Measurements from ENCODE around the gene SPEG. TPM values are rescaled to one million over a fixed set of nuclear protein-coding genes. Genes with fewer than 3 reads are reported as not detected.

Gene SPEG
- total RNA-seq, 1 experiment from 2014 or later, result 56.6 TPM

DNA sequence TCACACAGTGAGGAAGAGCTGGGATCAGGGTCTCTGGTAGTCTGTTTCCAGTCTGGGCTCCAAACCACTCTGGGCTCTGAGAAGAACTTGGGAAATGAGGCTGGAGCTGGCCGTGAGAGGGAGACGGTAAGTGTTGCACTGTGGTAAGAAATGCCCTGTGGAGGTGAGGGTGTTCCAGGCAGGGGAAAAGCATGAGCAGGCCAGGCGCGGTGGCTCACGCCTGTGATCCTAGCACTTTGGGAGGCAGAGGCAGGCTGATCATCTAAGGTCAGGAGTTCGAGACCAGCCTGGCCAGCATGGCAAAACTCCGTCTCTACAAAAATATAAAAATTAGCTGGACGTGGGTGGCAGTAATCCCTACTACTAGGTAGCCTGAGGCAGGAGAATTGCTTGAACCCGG, 30.8 kb upstream of the SPEG start:
- ChIA-PET RAD21 (ENCODE audit: low non-redundant PET in 1 of 2, low total read pairs in 2 of 2, uncharacterized antibody in 2 of 2, unreplicated experiment in 2 of 2) (interaction anchor here (1.3 to 1.9 kb wide), 3 partner anchors 117 to 126 kb away, joined by 8 to 20 read pairs (median 17); no protein-coding TSS in a partner anchor), POLR2A (interaction anchor here (1.0 to 1.6 kb wide), 2 partner anchors 16 to 30 kb away, joined by 4 read pairs; partner anchors contain the start of gene DNPEP)
- BruUV-seq (replicated peaks), result no TSS peak

DNA sequence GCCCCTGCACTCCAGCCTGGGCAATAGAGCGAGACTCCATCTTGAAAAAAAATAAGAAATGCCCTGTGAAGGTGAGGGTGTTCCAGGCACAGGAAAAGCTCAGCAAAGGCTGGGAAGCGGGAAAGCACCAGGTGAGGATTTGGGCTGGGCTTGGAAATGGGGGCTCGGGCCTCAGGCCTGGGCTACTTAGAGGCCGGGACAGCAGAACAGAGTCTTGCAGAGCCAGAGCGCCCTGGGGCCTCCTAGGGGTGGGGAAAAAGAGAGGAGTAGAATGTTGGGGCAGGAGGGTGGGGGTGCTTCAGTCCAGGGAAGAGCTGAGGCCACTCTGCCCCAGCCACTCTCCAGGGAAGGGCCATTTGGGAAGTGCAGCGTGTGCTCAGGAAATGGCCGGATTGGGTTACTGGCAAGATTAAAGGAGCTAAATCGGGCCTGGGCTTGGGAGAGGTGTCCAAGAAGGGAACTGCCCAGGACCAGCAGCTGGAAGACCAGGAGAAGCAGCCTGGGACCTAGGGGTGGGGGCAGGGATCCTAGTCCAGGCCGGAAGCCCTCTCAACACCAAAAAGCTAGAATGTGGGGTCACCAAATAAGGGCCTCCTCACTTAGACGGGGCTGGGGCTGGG, 30.2 kb upstream of the SPEG start:
- ChIA-PET POLR2A (interaction anchor here (0.6 kb wide), 1 partner anchor 72 kb away, joined by 3 read pairs; no protein-coding TSS in a partner anchor), RAD21 (ENCODE audit: low non-redundant PET in 1 of 2, low total read pairs in 2 of 2, uncharacterized antibody in 2 of 2, unreplicated experiment in 2 of 2) (interaction anchor here (0.7 to 1.9 kb wide), 3 partner anchors 94 to 126 kb away, joined by 3 to 17 read pairs (median 4); partner anchors contain the start of gene GMPPA (in 1 of the 2)), CTCF (interaction anchor here (0.6 to 4.7 kb wide), 9 partner anchors 16 to 127 kb away, joined by 3 to 109 read pairs (median 6); partner anchors contain the start of genes DNPEP and GMPPA)
- Histone ChIP-seq H3K4me1 (ENCODE audit: control insufficient read depth in 1 of 2, insufficient read depth in 2 of 2, low read length in 2 of 2) (peaks cover 10 to 45% of the 10 kb centered on the region in 2 experiments), H3K9me2 (ENCODE audit: insufficient read depth) (no peaks in the 10 kb centered on the region), H4K20me1 (ENCODE audit: insufficient read depth) (no peaks in the 10 kb centered on the region), H3K4me3 (replicated peaks in 1 of 2; ENCODE audit: low read depth in 1 of 2, low read length in 2 of 2) (no peak overlapping the region), H2AFZ (ENCODE audit: low read depth, low read length, poor library complexity, severe bottlenecking) (no peak overlapping the region), H3K79me2 (ENCODE audit: insufficient read depth, low read length) (no peaks in the 10 kb centered on the region), H3K4me2 (ENCODE audit: low read length) (no peak overlapping the region), H3K36me3 (ENCODE audit: control insufficient read depth in 1 of 2, insufficient read depth in 2 of 2, low read length in 2 of 2) (no peaks in the 10 kb centered on the region), H3K27me3 (ENCODE audit: insufficient read depth, low read length) (no peaks in the 10 kb centered on the region), H3K9me3 (ENCODE audit: control insufficient read depth in 1 of 2, insufficient read depth in 1 of 2, low read depth in 1 of 2, low read length in 2 of 2) (no peaks in the 10 kb centered on the region), H3K27ac (ENCODE audit: low read depth, low read length) (no peak overlapping the region; the same call in 1 of the 2 replicates), H3K9ac (ENCODE audit: low read length) (no peak overlapping the region)
- no peak for ATAC-seq
- no TSS peak for BruUV-seq (replicated peaks)
- intact Hi-C loops (cut with micrococcal nuclease), result loop anchor here (10.0 kb wide), 1 partner anchor 240 kb away; no protein-coding TSS in a partner anchor
- no peak for DNase-seq (ENCODE audit: low read depth, low spot score)
- TF ChIP-seq ZNF274 (IDR thresholded peaks at IDR 0.05; ENCODE audit: low read depth, low read length) (no peak), FOSL1 (IDR thresholded peaks at IDR 0.05; ENCODE audit: low read depth) (no peak), SIN3A (IDR thresholded peaks at IDR 0.05; ENCODE audit: low read depth) (no peak), YY1 (IDR thresholded peaks at IDR 0.05; ENCODE audit: extremely low read depth, insufficient replicate concordance, low read depth, low read length) (no peak), EZH2 (IDR thresholded peaks at IDR 0.05) (no peak), JUND (IDR thresholded peaks at IDR 0.05) (no peak), SRF (IDR thresholded peaks at IDR 0.05; ENCODE audit: low read depth) (no peak)
- TF ChIP-seq, protein P1, sequence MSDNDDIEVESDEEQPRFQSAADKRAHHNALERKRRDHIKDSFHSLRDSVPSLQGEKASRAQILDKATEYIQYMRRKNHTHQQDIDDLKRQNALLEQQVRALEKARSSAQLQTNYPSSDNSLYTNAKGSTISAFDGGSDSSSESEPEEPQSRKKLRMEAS (IDR thresholded peaks at IDR 0.05), result no peak
- TF ChIP-seq, protein P2, sequence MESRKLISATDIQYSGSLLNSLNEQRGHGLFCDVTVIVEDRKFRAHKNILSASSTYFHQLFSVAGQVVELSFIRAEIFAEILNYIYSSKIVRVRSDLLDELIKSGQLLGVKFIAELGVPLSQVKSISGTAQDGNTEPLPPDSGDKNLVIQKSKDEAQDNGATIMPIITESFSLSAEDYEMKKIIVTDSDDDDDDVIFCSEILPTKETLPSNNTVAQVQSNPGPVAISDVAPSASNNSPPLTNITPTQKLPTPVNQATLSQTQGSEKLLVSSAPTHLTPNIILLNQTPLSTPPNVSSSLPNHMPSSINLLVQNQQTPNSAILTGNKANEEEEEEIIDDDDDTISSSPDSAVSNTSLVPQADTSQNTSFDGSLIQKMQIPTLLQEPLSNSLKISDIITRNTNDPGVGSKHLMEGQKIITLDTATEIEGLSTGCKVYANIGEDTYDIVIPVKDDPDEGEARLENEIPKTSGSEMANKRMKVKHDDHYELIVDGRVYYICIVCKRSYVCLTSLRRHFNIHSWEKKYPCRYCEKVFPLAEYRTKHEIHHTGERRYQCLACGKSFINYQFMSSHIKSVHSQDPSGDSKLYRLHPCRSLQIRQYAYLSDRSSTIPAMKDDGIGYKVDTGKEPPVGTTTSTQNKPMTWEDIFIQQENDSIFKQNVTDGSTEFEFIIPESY (IDR thresholded peaks at IDR 0.05; ENCODE audit: extremely low read depth, insufficient replicate concordance, low read length), result no peak

More for the DNA sequence above, 30.8 kb upstream of the SPEG start:
- Histone ChIP-seq H3K27me3 (ENCODE audit: insufficient read depth, low read length) (no peaks in the 10 kb centered on the region), H3K9ac (ENCODE audit: low read length) (no peak overlapping the region), H3K4me2 (ENCODE audit: low read length) (no peak overlapping the region), H2AFZ (ENCODE audit: low read depth, low read length, poor library complexity, severe bottlenecking) (peak overlapping the region; percentile 95), H3K36me3 (ENCODE audit: control insufficient read depth in 1 of 2, insufficient read depth in 2 of 2, low read length in 2 of 2) (no peaks in the 10 kb centered on the region), H4K20me1 (ENCODE audit: insufficient read depth) (no peaks in the 10 kb centered on the region), H3K9me3 (ENCODE audit: control insufficient read depth in 1 of 2, insufficient read depth in 1 of 2, low read depth in 1 of 2, low read length in 2 of 2) (no peaks in the 10 kb centered on the region), H3K27ac (ENCODE audit: low read depth, low read length) (no peak overlapping the region), H3K4me3 (replicated peaks in 1 of 2; ENCODE audit: low read depth in 1 of 2, low read length in 2 of 2) (no peak overlapping the region), H3K4me1 (ENCODE audit: control insufficient read depth in 1 of 2, insufficient read depth in 2 of 2, low read length in 2 of 2) (peaks cover 15 to 50% of the 10 kb centered on the region in 2 experiments), H3K9me2 (ENCODE audit: insufficient read depth) (no peaks in the 10 kb centered on the region), H3K79me2 (ENCODE audit: insufficient read depth, low read length) (no peaks in the 10 kb centered on the region)
- CTCF ChIA-PET, result interaction anchor here (0.7 to 4.7 kb wide), 13 partner anchors 12 to 128 kb away, joined by 3 to 109 read pairs (median 4); partner anchors contain the start of genes DNPEP and GMPPA
- intact Hi-C loops (cut with micrococcal nuclease), result loop anchor here (1.0 to 10.0 kb wide), 4 partner anchors 31 to 241 kb away; partner anchors contain the start of gene SPEG
- ATAC-seq (no peak), DNase-seq (ENCODE audit: low read depth, low spot score) (no peak)
- no peak for TF ChIP-seq FOSL1 (IDR thresholded peaks at IDR 0.05; ENCODE audit: low read depth)
- TF ChIP-seq SIN3A (IDR thresholded peaks at IDR 0.05; ENCODE audit: low read depth), result no peak
- TF ChIP-seq YY1 (IDR thresholded peaks at IDR 0.05; ENCODE audit: extremely low read depth, insufficient replicate concordance, low read depth, low read length), result no peak
- TF ChIP-seq CEBPB (IDR thresholded peaks at IDR 0.05; ENCODE audit: low read depth), result no peak
- TF ChIP-seq POLR2A (IDR thresholded peaks at IDR 0.05; ENCODE audit: borderline replicate concordance, extremely low read depth, insufficient read depth, insufficient read length), result no peak
- no peak for TF ChIP-seq ZFX (IDR thresholded peaks at IDR 0.05)
- TF ChIP-seq, protein P3, sequence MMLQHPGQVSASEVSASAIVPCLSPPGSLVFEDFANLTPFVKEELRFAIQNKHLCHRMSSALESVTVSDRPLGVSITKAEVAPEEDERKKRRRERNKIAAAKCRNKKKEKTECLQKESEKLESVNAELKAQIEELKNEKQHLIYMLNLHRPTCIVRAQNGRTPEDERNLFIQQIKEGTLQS (IDR thresholded peaks at IDR 0.05), result no peak
- no peak for TF ChIP-seq EGR1 (IDR thresholded peaks at IDR 0.05; ENCODE audit: low read depth)
- TF ChIP-seq ZNF274 (IDR thresholded peaks at IDR 0.05; ENCODE audit: low read depth, low read length), result no peak
- TF ChIP-seq JUND (IDR thresholded peaks at IDR 0.05), result no peak
